Mesenchymal stem cell (in vitro differentiated cells and primary cell): ENCODE measurements around the gene EVC.
A peak's percentile ranks its signal among the peaks of the same experiment; 100 is the strongest.
"Not testable (repeated sequence)": the region's sequence is repeated elsewhere in the genome, so short reads cannot be mapped to it uniquely, and the experiment has no call there.

Experiments
- DNase-seq: peaks from one replicate; pipeline ENCODE4 v3.0.0-alpha.2; 2013
- H2AFZ ChIP-seq: one replicate; pipeline ENCODE4 v1.6.1; 2013; ENCODE audit warnings: low read depth, mild to moderate bottlenecking, control low read depth, inconsistent platforms, low read length, moderate library complexity
- H2AK5ac ChIP-seq: 2 replicates; pipeline ENCODE4 v1.6.1; 2013; ENCODE audit warnings: low read length, moderate library complexity, mild to moderate bottlenecking, inconsistent platforms; ENCODE audit not compliant: severe bottlenecking
- H2BK120ac ChIP-seq: one replicate; pipeline ENCODE4 v1.6.1; 2013; ENCODE audit warnings: low read depth, mild to moderate bottlenecking, inconsistent platforms, low read length, moderate library complexity
- H2BK12ac ChIP-seq, 2 experiments: one replicate each; pipeline ENCODE4 v1.6.1; 2013; ENCODE audit warnings: inconsistent platforms in 2 of 2, low read length in 2 of 2, mild to moderate bottlenecking in 2 of 2, moderate library complexity in 2 of 2, control low read depth in 1 of 2
- H2BK15ac ChIP-seq: one replicate; pipeline ENCODE4 v1.6.1; 2013; ENCODE audit warnings: mild to moderate bottlenecking, low read depth, inconsistent platforms; ENCODE audit not compliant: poor library complexity, severe bottlenecking
- H2BK5ac ChIP-seq: 2 replicates; pipeline ENCODE4 v1.6.1; 2013; ENCODE audit warnings: low read depth, mild to moderate bottlenecking, low read length, control low read depth, inconsistent platforms; ENCODE audit not compliant: poor library complexity, severe bottlenecking
- H3K14ac ChIP-seq, 2 experiments: one replicate each; pipeline ENCODE4 v1.6.1; 2013; ENCODE audit warnings: inconsistent platforms in 2 of 2, low read length in 2 of 2, control low read depth in 1 of 2, mild to moderate bottlenecking in 1 of 2, moderate library complexity in 1 of 2
- H3K18ac ChIP-seq, 2 experiments: one replicate each; pipeline ENCODE4 v1.6.1; 2013; ENCODE audit warnings: inconsistent platforms in 2 of 2, low read length in 2 of 2, control low read depth in 1 of 2, low read depth in 1 of 2, mild to moderate bottlenecking in 1 of 2
- H3K23ac ChIP-seq, 2 experiments: one replicate each; pipeline ENCODE4 v1.6.1; 2013; ENCODE audit warnings: inconsistent platforms in 2 of 2, low read length in 2 of 2, mild to moderate bottlenecking in 2 of 2, moderate library complexity in 2 of 2, control low read depth in 1 of 2
- H3K27ac ChIP-seq: 2 replicates; pipeline ENCODE4 v1.5.1; 2013; ENCODE audit warnings: mild to moderate bottlenecking, moderate library complexity, low read length, control low read depth, inconsistent platforms; ENCODE audit not compliant: poor library complexity, severe bottlenecking
- H3K27me3 ChIP-seq, 2 experiments: 2 replicates each; pipeline versions ENCODE4 v1.6.1 to v1.7.0; 2013; ENCODE audit warnings: low read length in 2 of 2, mild to moderate bottlenecking in 2 of 2, moderate library complexity in 2 of 2, control low read depth in 1 of 2, inconsistent platforms in 1 of 2; ENCODE audit not compliant: control insufficient read depth in 1 of 2, insufficient read depth in 1 of 2
- H3K36me3 ChIP-seq, 2 experiments: 2 replicates each; pipeline versions ENCODE4 v1.6.1 to v1.7.0; 2013; ENCODE audit warnings: low read length in 2 of 2, control low read depth in 1 of 2, inconsistent platforms in 1 of 2, low read depth in 1 of 2, mild to moderate bottlenecking in 1 of 2; ENCODE audit not compliant: insufficient read depth in 2 of 2, control insufficient read depth in 1 of 2
- H3K4ac ChIP-seq, 2 experiments: one replicate each; pipeline ENCODE4 v1.6.1; 2013; ENCODE audit warnings: inconsistent platforms in 2 of 2, low read length in 2 of 2, mild to moderate bottlenecking in 2 of 2, moderate library complexity in 2 of 2, control low read depth in 1 of 2, low read depth in 1 of 2
- H3K4me1 ChIP-seq: 2 replicates; pipeline ENCODE4 v1.6.1; 2013; ENCODE audit warnings: low read depth, low read length, control low read depth; ENCODE audit not compliant: control insufficient read depth, insufficient read depth
- H3K4me2 ChIP-seq: 2 replicates; pipeline ENCODE4 v1.6.1; 2013; ENCODE audit warnings: low read length, mild to moderate bottlenecking, inconsistent platforms; ENCODE audit not compliant: poor library complexity, severe bottlenecking
- H3K4me3 ChIP-seq, 2 experiments: 2 replicates each; pipeline versions ENCODE4 v1.5.1 to v1.7.0; 2013; ENCODE audit warnings: low read length in 2 of 2, mild to moderate bottlenecking in 2 of 2, control low read depth in 1 of 2, low read depth in 1 of 2; ENCODE audit not compliant: insufficient read depth in 1 of 2
- H3K79me1 ChIP-seq: replicated peaks from 2 replicates; pipeline ENCODE4 v1.6.1; 2013; ENCODE audit warnings: mild to moderate bottlenecking, control low read depth, low read length, inconsistent platforms; ENCODE audit not compliant: poor library complexity, severe bottlenecking
- H3K9ac ChIP-seq: 2 replicates; pipeline ENCODE4 v1.7.0; 2013; ENCODE audit warnings: mild to moderate bottlenecking, low read length, moderate library complexity
- H3K9me3 ChIP-seq: 2 replicates; pipeline ENCODE4 v1.7.0; 2013; ENCODE audit warnings: mild to moderate bottlenecking, low read length; ENCODE audit not compliant: control insufficient read depth
- H4K8ac ChIP-seq: one replicate; pipeline ENCODE4 v1.6.1; 2013; ENCODE audit warnings: inconsistent platforms, mild to moderate bottlenecking, low read length, moderate library complexity
- H4K91ac ChIP-seq: one replicate; pipeline ENCODE4 v1.6.1; 2013; ENCODE audit warnings: mild to moderate bottlenecking, low read length, inconsistent platforms
- WGBS: methylation state at CpG from one replicate; pipeline ENCODE4 v1.1.7; 2013; ENCODE audit warnings: mixed read lengths; 5-methylcytosine and 5-hydroxymethylcytosine counted together

Gene EVC

GRCh38 chr4:5809216-5809776 is 98.3 kb downstream of the EVC start:
- Histone ChIP-seq H2AK5ac (no peak overlapping the region), H2BK120ac (no peak overlapping the region), H2AFZ (no peak overlapping the region), H3K36me3 (peaks cover 84 to 96% of the 10 kb centered on the region in 2 experiments), H3K23ac (no peak overlapping the region), H2BK15ac (no peak overlapping the region), H3K4me3 (no peak overlapping the region), H3K27ac (no peak overlapping the region), H3K18ac (no peak overlapping the region), H4K8ac (no peak overlapping the region), H3K9ac (no peak overlapping the region), H2BK12ac (no peak overlapping the region), H3K79me1 (peaks cover 28% of the 10 kb centered on the region), H4K91ac (no peak overlapping the region), H2BK5ac (no peak overlapping the region), H3K4me2 (no peak overlapping the region), H3K9me3 (no peaks in the 10 kb centered on the region), H3K4me1 (peaks cover 8% of the 10 kb centered on the region), H3K14ac (no peak overlapping the region), H3K4ac (no peak overlapping the region), H3K27me3 (no peaks in the 10 kb centered on the region)
- WGBS: 92% methylated on average over 12 of the region's 12 CpGs
- DNase-seq: no peak

DNA sequence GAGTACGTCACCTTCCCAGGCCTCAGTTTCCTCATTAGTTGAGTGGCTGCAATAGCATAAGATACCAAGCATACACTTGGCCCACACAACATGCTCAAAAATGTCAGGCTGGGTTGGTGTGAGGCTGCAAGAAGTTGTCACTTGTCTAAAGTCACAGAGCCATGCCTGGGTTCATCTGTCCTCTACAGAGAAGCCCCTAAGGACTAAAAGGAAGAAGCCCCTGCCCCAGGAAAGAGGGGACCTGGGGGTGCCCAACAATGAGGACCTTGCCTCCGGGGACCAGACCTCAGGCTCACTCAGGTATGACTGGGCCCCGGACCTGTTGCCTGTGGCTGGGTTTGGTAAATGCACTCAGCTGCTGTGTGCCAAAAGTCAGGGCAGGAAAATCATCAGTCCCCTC is 99.2 kb downstream of the EVC start:
- no peak overlapping the region for H3K27ac ChIP-seq
- H3K4me2 ChIP-seq: no peak overlapping the region
- no peak overlapping the region for H4K8ac ChIP-seq
- no peak overlapping the region for H2BK12ac ChIP-seq
- H3K36me3 ChIP-seq: peaks cover 84 to 96% of the 10 kb centered on the region in 2 experiments
- H4K91ac ChIP-seq: no peak overlapping the region
- H3K14ac ChIP-seq: no peak overlapping the region
- peaks cover 8% of the 10 kb centered on the region for H3K4me1 ChIP-seq
- WGBS: 100% methylated on average over 2 of the region's 3 CpGs
- H3K27me3 ChIP-seq: no peaks in the 10 kb centered on the region
- no peak overlapping the region for H3K23ac ChIP-seq
- no peak overlapping the region for H3K18ac ChIP-seq
- no peak overlapping the region for H2AFZ ChIP-seq
- H3K9ac ChIP-seq: no peak overlapping the region
- no peak overlapping the region for H2BK5ac ChIP-seq
- H3K9me3 ChIP-seq: no peaks in the 10 kb centered on the region
- no peak overlapping the region for H3K4ac ChIP-seq
- no peak for DNase-seq
- no peak overlapping the region for H2BK15ac ChIP-seq
- peaks cover 27% of the 10 kb centered on the region for H3K79me1 ChIP-seq
- no peak overlapping the region for H2BK120ac ChIP-seq
- H2AK5ac ChIP-seq: no peak overlapping the region
- H3K4me3 ChIP-seq: no peak overlapping the region

DNA sequence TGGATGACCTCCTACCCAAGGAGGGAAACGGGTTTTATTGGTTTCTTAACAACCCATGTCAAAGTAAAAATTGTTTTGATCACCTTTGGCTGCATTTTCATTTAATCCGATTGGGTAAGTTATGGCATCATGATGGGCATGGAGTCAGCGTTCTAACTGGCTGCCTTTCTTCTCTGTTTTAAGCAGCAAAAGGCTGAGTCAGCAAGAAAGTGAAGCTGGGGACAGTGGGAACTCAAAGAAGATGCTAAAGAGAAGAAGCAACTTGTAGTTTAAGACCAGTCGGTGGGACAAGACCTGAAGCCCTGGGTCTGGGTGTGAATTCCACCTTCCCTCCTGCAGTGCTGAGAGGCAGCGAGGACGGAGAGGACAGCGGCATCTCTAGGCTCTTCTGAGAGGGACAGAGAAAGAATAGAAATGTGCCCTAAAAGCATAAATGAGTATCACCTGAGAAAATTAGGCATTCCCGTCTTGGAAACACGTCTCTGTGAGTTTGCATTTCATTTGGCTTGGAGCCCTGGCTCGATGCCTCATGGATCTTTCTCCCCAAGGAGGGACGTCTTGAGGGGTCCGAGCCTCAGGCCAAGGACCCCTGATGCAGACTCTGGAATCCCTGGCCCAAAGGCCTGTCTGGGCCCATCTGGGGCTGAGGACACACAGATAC is 99.9 kb downstream of the EVC start:
- DNase-seq: no peak
- Histone ChIP-seq H3K79me1 (peaks cover 28% of the 10 kb centered on the region), H4K91ac (no peak overlapping the region), H2BK12ac (no peak overlapping the region), H3K9ac (no peak overlapping the region), H2BK120ac (no peak overlapping the region), H2BK15ac (no peak overlapping the region), H3K14ac (no peak overlapping the region), H3K9me3 (no peaks in the 10 kb centered on the region), H3K27ac (no peak overlapping the region), H3K23ac (no peak overlapping the region), H2BK5ac (no peak overlapping the region), H3K4me2 (no peak overlapping the region), H4K8ac (no peak overlapping the region), H3K4ac (no peak overlapping the region), H3K27me3 (no peaks in the 10 kb centered on the region), H3K36me3 (peaks cover 84 to 96% of the 10 kb centered on the region in 2 experiments), H3K4me1 (peaks cover 8% of the 10 kb centered on the region), H2AFZ (no peak overlapping the region), H2AK5ac (no peak overlapping the region), H3K4me3 (no peak overlapping the region), H3K18ac (no peak overlapping the region)
- WGBS: 88% methylated on average over 12 of the region's 12 CpGs

- not testable (repeated sequence) for H2AFZ ChIP-seq, H2BK12ac ChIP-seq, H3K4me2 ChIP-seq, H3K27me3 ChIP-seq, H3K14ac ChIP-seq, H4K91ac ChIP-seq, H3K4ac ChIP-seq, H2AK5ac ChIP-seq, H3K27ac ChIP-seq, H2BK5ac ChIP-seq, DNase-seq, H2BK15ac ChIP-seq, H3K18ac ChIP-seq, H3K4me3 ChIP-seq, H3K23ac ChIP-seq, H3K9me3 ChIP-seq, H2BK120ac ChIP-seq, H4K8ac ChIP-seq, H3K4me1 ChIP-seq
- Histone ChIP-seq H3K36me3 (peaks cover 93 to 98% of the 10 kb centered on the region in 2 experiments), H3K9ac (peak overlapping the region; percentile 55), H3K79me1 (peaks cover 32% of the 10 kb centered on the region)
- 95% methylated on average over 5 of the region's 5 CpGs for WGBS
Observed at GRCh38 chr4:5812057-5812456, 101.1 kb downstream of the EVC start.
